Caco-2 (cell line): ENCODE data around the gene UFSP2. TPM values are rescaled to one million over a fixed set of nuclear protein-coding genes. Genes with fewer than 3 reads are reported as not detected.

ENCODE experiments used
- BruUV-seq: library from RNA; stranded (reverse); fragments of 400-500 nt; replicated peaks from 2 replicates; lab custom pipeline; 2021; lab: Mats Ljungman, UMichigan
- CTCF ChIA-PET: fragments of 300-600 bp; sonication (Branson Sonifier 250); formaldehyde crosslinking; loops from one replicate; lab custom pipeline; 2022; ENCODE audit warnings: antibody characterized with exemption; lab: Charles Lee
- POLR2A ChIA-PET: fragments of 300-600 bp; sonication (Branson Sonifier 250); formaldehyde crosslinking; loops from one replicate; lab custom pipeline; 2022; ENCODE audit warnings: antibody characterized with exemption; lab: Charles Lee
- DNase-seq, 2 experiments: peaks; one replicate each; pipeline versions ENCODE4 v3.0.0 to v3.0.0-alpha.2; 2020 to 2022
- H3K27me3 ChIP-seq: replicated peaks from 2 replicates; pipeline ENCODE4 v1.6.0; 2011; ENCODE audit warnings: low read length; ENCODE audit not compliant: control insufficient read depth, insufficient read depth
- H3K36me3 ChIP-seq: 2 replicates; pipeline ENCODE4 v1.5.1; 2011; ENCODE audit warnings: low read length; ENCODE audit not compliant: control insufficient read depth, insufficient read depth
- H3K4me1 ChIP-seq: fragments of 250-450 bp; sonication (Bioruptor Pico); 2 replicates; pipeline ENCODE4 v1.5.1; 2020; ENCODE audit warnings: mild to moderate bottlenecking
- H3K4me3 ChIP-seq: 2 replicates; pipeline ENCODE4 v1.5.1; 2011; ENCODE audit warnings: low read depth, mild to moderate bottlenecking, control low read depth, low read length
- H3K9me3 ChIP-seq: fragments of 250-450 bp; sonication (Bioruptor Pico); 2 replicates; pipeline ENCODE4 v1.5.1; 2020; ENCODE audit warnings: mild to moderate bottlenecking, moderate library complexity
- H3K27ac Mint-ChIP-seq: one replicate; pipeline ENCODE4 v1.8.0; 2022; ENCODE audit warnings: mixed read lengths; ENCODE audit not compliant: unreplicated experiment
- H3K27me3 Mint-ChIP-seq: one replicate; pipeline ENCODE4 v1.8.0; 2022; ENCODE audit warnings: mixed read lengths; ENCODE audit not compliant: insufficient read depth, unreplicated experiment
- H3K36me3 Mint-ChIP-seq: one replicate; pipeline ENCODE4 v1.8.0; 2022; ENCODE audit warnings: mild to moderate bottlenecking, mixed read lengths; ENCODE audit not compliant: insufficient read depth, unreplicated experiment
- H3K4me1 Mint-ChIP-seq: one replicate; pipeline ENCODE4 v1.8.0; 2022; ENCODE audit warnings: low read depth, mixed read lengths; ENCODE audit not compliant: unreplicated experiment
- H3K4me3 Mint-ChIP-seq: one replicate; pipeline ENCODE4 v1.8.0; 2022; ENCODE audit warnings: mild to moderate bottlenecking, moderate library complexity, mixed read lengths; ENCODE audit not compliant: unreplicated experiment
- H3K9me3 Mint-ChIP-seq: one replicate; pipeline ENCODE4 v1.8.0; 2022; ENCODE audit warnings: mixed read lengths; ENCODE audit not compliant: unreplicated experiment
- intact Hi-C: fragments of 100-400 bp; cut with micrococcal nuclease; formaldehyde crosslinking; loops from one replicate; pipeline ENCODE4 v1.10.0; 2022; ENCODE audit not compliant: unreplicated experiment
- total RNA-seq: library from RNA; stranded (reverse); gene quantifications from 2 replicates; pipeline ENCODE4 v1.2.3, GENCODE V29; 2022
- TF ChIP-seq, protein P1 (sequence below), 2 experiments: fragments of 200-600 bp in 1 of 2; IDR thresholded peaks; 1 replicate in 1 of 2; 2 replicates in 1 of 2; pipeline versions ENCODE4 v1.5.1 to v1.8.0; 2011 to 2022; ENCODE audit warnings: antibody characterized with exemption in 1 of 2, control low read depth in 1 of 2, inconsistent platforms in 1 of 2, low read depth in 1 of 2, low read length in 1 of 2, mild to moderate bottlenecking in 1 of 2, moderate library complexity in 1 of 2; ENCODE audit not compliant: insufficient read depth in 1 of 2, severe bottlenecking in 1 of 2, unreplicated experiment in 1 of 2

The UFSP2 gene
- total RNA-seq, 1 experiment from 2014 or later = 17.4 TPM

DNA sequence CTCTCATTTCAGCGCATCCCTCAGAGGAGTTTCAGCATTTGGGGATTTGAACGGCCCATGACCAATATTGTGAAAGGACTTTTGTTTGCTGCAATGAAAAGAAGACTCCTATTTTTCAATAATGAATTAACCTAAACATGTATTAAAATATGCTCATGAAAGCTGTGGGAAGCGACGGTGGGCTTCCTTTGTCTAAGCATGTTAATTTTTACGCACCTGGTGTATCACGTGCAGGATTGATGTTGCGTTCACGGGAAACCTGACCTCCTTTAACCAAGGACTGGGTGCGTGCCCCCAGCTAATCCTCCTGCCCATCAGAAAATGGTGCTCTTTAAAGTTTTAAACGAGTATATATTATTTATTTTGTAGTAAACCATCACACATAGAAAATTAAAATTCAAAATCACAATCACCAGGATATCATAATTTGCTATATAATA lies 46.4 kb upstream of the UFSP2 start:
- H3K27ac Mint-ChIP-seq = no peak overlapping the region
- H3K4me1 Mint-ChIP-seq = no peaks in the 10 kb centered on the region
- Histone ChIP-seq H3K4me1 (0 out of 2 replicates have a peak, but pooled peaks cover 3% of the 10 kb centered on the region), H3K36me3 (no peaks in the 10 kb centered on the region), H3K9me3 (no peaks in the 10 kb centered on the region), H3K4me3 (peak overlapping the region; percentile 70), H3K27me3 (no peaks in the 10 kb centered on the region; the same call in 1 of the 2 replicates)
- H3K9me3 Mint-ChIP-seq = no peaks in the 10 kb centered on the region
- no peak for DNase-seq
- ChIA-PET CTCF (no interaction called here), POLR2A (interaction anchor here (0.5 kb wide), 1 partner anchor 32 kb away, joined by 4 read pairs; no protein-coding TSS in a partner anchor)
- H3K4me3 Mint-ChIP-seq = peak overlapping the region; percentile 78
- no peaks in the 10 kb centered on the region for H3K36me3 Mint-ChIP-seq
- intact Hi-C loops = no loop called here
- TF ChIP-seq, protein P1, sequence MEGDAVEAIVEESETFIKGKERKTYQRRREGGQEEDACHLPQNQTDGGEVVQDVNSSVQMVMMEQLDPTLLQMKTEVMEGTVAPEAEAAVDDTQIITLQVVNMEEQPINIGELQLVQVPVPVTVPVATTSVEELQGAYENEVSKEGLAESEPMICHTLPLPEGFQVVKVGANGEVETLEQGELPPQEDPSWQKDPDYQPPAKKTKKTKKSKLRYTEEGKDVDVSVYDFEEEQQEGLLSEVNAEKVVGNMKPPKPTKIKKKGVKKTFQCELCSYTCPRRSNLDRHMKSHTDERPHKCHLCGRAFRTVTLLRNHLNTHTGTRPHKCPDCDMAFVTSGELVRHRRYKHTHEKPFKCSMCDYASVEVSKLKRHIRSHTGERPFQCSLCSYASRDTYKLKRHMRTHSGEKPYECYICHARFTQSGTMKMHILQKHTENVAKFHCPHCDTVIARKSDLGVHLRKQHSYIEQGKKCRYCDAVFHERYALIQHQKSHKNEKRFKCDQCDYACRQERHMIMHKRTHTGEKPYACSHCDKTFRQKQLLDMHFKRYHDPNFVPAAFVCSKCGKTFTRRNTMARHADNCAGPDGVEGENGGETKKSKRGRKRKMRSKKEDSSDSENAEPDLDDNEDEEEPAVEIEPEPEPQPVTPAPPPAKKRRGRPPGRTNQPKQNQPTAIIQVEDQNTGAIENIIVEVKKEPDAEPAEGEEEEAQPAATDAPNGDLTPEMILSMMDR (IDR thresholded peaks at IDR 0.05; ENCODE audit: insufficient read depth in 1 of 2, low read depth in 1 of 2, low read length in 1 of 2, severe bottlenecking in 1 of 2, unreplicated experiment in 1 of 2) = no peak
- H3K27me3 Mint-ChIP-seq = peaks cover 26% of the 10 kb centered on the region
- no TSS peak for BruUV-seq

DNA sequence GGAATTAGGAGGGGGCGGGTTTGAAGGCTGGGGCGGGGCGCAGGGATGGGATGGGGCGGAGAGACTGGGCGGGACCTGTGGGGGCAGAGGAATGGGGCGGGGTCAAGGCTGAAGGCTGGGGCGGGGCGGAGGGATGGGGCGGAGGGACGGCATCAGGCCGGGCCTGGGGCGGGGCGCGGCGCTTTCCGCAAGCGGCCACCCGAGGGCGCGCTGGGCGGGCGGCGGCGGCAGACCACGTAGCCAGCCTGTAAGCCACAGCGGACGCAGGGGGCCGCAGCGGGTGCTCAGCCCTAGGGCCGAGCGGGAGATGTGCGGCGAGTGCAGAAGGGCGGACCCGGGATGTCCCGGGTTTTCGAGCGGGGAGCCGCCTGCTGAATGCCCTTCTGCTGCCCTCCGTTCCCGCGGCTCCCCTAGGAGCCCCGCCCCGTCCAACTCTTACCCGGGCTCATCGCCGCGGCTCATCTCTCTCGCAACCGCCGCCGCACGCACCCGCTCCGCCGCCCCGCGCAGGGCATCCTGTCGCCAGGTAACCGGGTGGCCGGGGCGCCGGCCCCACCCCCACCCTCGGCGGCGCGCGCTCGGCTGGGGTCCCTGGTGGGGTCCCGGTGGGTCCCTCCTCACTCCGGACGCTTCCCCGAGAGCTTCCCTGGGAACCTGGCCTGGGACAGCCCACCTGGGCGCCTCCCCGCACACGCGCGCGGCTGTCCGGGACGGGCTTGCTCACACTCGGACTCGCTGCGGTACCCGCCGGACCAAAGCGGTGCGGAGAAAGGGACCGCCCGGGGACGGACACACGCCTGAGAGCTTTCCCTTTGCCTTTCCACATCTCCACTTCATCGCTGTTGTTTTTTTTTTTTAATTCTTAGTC lies 45.7 kb upstream of the UFSP2 start, which contains the start of gene CCDC110:
TSS of gene CCDC110 (minus strand) at position 499 of the 868 bp plus-strand sequence. CDS start at position 449, 50 bp downstream.
- H3K27ac Mint-ChIP-seq = no peak within 1 kb of the TSS
- BruUV-seq = no TSS peak
- peak within 1 kb of the TSS; percentile 78 for H3K4me3 Mint-ChIP-seq
- H3K4me1 Mint-ChIP-seq = no peaks in the 10 kb centered on the region
- no peaks in the 10 kb centered on the region for H3K9me3 Mint-ChIP-seq
- Histone ChIP-seq H3K4me3 (peak within 1 kb of the TSS; percentile 70), H3K27me3 (no peaks in the 10 kb centered on the region; the same call in 1 of the 2 replicates), H3K9me3 (no peaks in the 10 kb centered on the region), H3K4me1 (0 out of 2 replicates have a peak, but pooled peaks cover 3% of the 10 kb centered on the region), H3K36me3 (no peaks in the 10 kb centered on the region)
- TF ChIP-seq, protein P1 (IDR thresholded peaks at IDR 0.05; ENCODE audit: insufficient read depth in 1 of 2, low read depth in 1 of 2, low read length in 1 of 2, severe bottlenecking in 1 of 2, unreplicated experiment in 1 of 2) = peak; percentile 2 to 67
- POLR2A ChIA-PET = interaction anchor here (0.5 kb wide), 1 partner anchor 33 kb away, joined by 4 read pairs; no protein-coding TSS in a partner anchor
- DNase-seq = peak; percentile 93
- CTCF ChIA-PET = no interaction called here
- peaks cover 29% of the 10 kb centered on the region for H3K27me3 Mint-ChIP-seq
- intact Hi-C loops = loop anchor here (1.0 kb wide), 5 partner anchors 33 to 567 kb away; partner anchors contain the start of genes ANKRD37 and PDLIM3
- H3K36me3 Mint-ChIP-seq = no peaks in the 10 kb centered on the region

DNA sequence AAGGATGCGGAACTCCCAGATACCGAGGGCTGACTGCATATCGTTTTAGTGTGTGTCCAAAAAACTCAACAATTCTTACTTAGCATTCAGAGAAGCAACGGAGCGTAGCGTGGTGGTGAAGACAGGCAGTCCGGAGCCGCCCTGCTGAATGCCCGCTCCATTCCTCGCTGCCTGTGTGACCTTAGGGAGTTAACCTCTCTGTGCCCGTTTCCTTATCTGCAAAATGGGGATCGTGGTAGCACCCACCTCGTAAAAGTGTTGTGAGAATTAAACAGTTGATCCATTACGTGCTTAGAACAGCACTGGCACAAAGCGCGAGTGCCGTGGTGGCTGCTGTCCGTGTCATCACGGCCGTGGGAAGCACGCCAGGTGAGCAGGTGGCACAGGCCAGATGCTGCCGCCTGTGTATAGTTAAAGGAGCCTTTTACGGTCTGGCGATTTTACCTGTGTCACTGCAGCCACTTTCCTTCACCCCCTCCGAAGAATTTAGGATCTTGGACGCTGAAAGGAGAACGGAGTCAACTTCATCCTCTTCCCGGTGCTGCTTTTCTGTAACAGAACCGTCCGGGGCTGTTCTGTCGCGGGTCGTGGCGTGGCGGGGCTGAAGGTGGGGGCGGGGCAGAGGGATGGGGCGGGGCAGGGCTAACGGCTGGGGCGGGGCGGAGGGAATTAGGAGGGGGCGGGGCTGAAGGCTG lies 44.9 kb upstream of the UFSP2 start:
- Histone ChIP-seq H3K36me3 (no peaks in the 10 kb centered on the region), H3K4me1 (0 out of 2 replicates have a peak, but pooled peaks cover 3% of the 10 kb centered on the region), H3K27me3 (no peaks in the 10 kb centered on the region; the same call in 1 of the 2 replicates), H3K9me3 (no peaks in the 10 kb centered on the region), H3K4me3 (peak overlapping the region; percentile 48)
- no TSS peak for BruUV-seq
- no peaks in the 10 kb centered on the region for H3K4me1 Mint-ChIP-seq
- ChIA-PET CTCF (no interaction called here), POLR2A (no interaction called here)
- intact Hi-C loops = loop anchor here (1.0 kb wide), 5 partner anchors 34 to 568 kb away; partner anchors contain the start of genes ANKRD37 and PDLIM3
- TF ChIP-seq, protein P1 (IDR thresholded peaks at IDR 0.05; ENCODE audit: insufficient read depth in 1 of 2, low read depth in 1 of 2, low read length in 1 of 2, severe bottlenecking in 1 of 2, unreplicated experiment in 1 of 2) = no peak
- peak overlapping the region; percentile 78 for H3K4me3 Mint-ChIP-seq
- peak in 1 of 2 experiments; percentile 37 for DNase-seq
- H3K36me3 Mint-ChIP-seq = no peaks in the 10 kb centered on the region
- H3K9me3 Mint-ChIP-seq = no peaks in the 10 kb centered on the region
- no peak overlapping the region for H3K27ac Mint-ChIP-seq
- peaks cover 35% of the 10 kb centered on the region for H3K27me3 Mint-ChIP-seq
